Measurements from ENCODE around the gene RINL.
"Not testable (repeated sequence)": the region's sequence is repeated elsewhere in the genome, so short reads cannot be mapped to it uniquely, and the experiment has no call there.

RINL gene

GRCh38 chr19:38831142-38831605, 46.9 kb downstream of the RINL start:
- DNase-seq, result peak; percentile 78

- DNase-seq, result no peak
Observed at GRCh38 chr19:38830039-38830733, 47.9 kb downstream of the RINL start.

- DNase-seq, result not testable (repeated sequence)
Observed at GRCh38 chr19:38829203-38829602, 48.9 kb downstream of the RINL start.

- no peak for DNase-seq
Observed at GRCh38 chr19:38826856-38827551, 51.1 kb downstream of the RINL start.

- DNase-seq, result not testable (repeated sequence)
Observed at GRCh38 chr19:38825936-38826335, 52.1 kb downstream of the RINL start.

GRCh38 chr19:38821230-38821825, 56.7 kb downstream of the RINL start:
- not testable (repeated sequence) for DNase-seq

- no peak for DNase-seq
Observed at GRCh38 chr19:38819231-38819920, 58.7 kb downstream of the RINL start.
